KOPT-K1 (cell line): ENCODE measurements around the gene ANO7.

Experiments
- H3K27ac ChIP-seq: fragments of 200-600 bp; sonication (generic); 2 replicates; pipeline ENCODE4 v1.5.1; 2016; ENCODE audit warnings: antibody characterized with exemption, mild to moderate bottlenecking, low read depth, low read length; ENCODE audit not compliant: poor library complexity, severe bottlenecking
- H3K36me3 ChIP-seq: fragments of 200-600 bp; sonication (generic); 2 replicates; pipeline ENCODE4 v1.5.1; 2017; ENCODE audit warnings: antibody characterized with exemption, mild to moderate bottlenecking, low read length, moderate library complexity; ENCODE audit not compliant: insufficient read depth
- H3K9me3 ChIP-seq: fragments of 200-600 bp; sonication (generic); 2 replicates; pipeline ENCODE4 v1.5.1; 2017; ENCODE audit warnings: antibody characterized with exemption, low read length, mild to moderate bottlenecking; ENCODE audit not compliant: insufficient read depth, poor library complexity, severe bottlenecking

Gene ANO7

GRCh38 chr2:241150660-241151530 lies 37.6 kb upstream of the ANO7 start:
- H3K9me3 ChIP-seq = no peaks in the 10 kb centered on the region
- peaks cover 25% of the 10 kb centered on the region for H3K36me3 ChIP-seq
- peak overlapping the region; percentile 71 for H3K27ac ChIP-seq

GRCh38 chr2:241151934-241152660 lies 36.4 kb upstream of the ANO7 start:
- Histone ChIP-seq H3K9me3 (no peaks in the 10 kb centered on the region), H3K27ac (no peak overlapping the region), H3K36me3 (peaks cover 34% of the 10 kb centered on the region)

- H3K27ac ChIP-seq = no peak overlapping the region
- peaks cover 49% of the 10 kb centered on the region for H3K36me3 ChIP-seq
- H3K9me3 ChIP-seq = no peaks in the 10 kb centered on the region
These were observed 34.9 kb upstream of the ANO7 start for GRCh38 chr2:241153616-241154015.

- H3K27ac ChIP-seq = no peak overlapping the region
- H3K36me3 ChIP-seq = peaks cover 62% of the 10 kb centered on the region
- no peaks in the 10 kb centered on the region for H3K9me3 ChIP-seq
These were observed 33.6 kb upstream of the ANO7 start for GRCh38 chr2:241154915-241155314.

- Histone ChIP-seq H3K9me3 (no peaks in the 10 kb centered on the region), H3K27ac (no peak overlapping the region), H3K36me3 (peaks cover 70% of the 10 kb centered on the region)
These were observed 32.5 kb upstream of the ANO7 start for GRCh38 chr2:241155936-241156335.

- no peaks in the 10 kb centered on the region for H3K9me3 ChIP-seq
- H3K27ac ChIP-seq = no peak overlapping the region
- peaks cover 79% of the 10 kb centered on the region for H3K36me3 ChIP-seq
These were observed 31.5 kb upstream of the ANO7 start for GRCh38 chr2:241156971-241157441.

- Histone ChIP-seq H3K36me3 (peaks cover 82% of the 10 kb centered on the region), H3K9me3 (no peaks in the 10 kb centered on the region), H3K27ac (no peak overlapping the region)
These were observed 30.5 kb upstream of the ANO7 start for GRCh38 chr2:241157841-241158545.

GRCh38 chr2:241158546-241158900 lies 30.0 kb upstream of the ANO7 start:
- no peaks in the 10 kb centered on the region for H3K9me3 ChIP-seq
- H3K27ac ChIP-seq = no peak overlapping the region
- peaks cover 82% of the 10 kb centered on the region for H3K36me3 ChIP-seq

- Histone ChIP-seq H3K27ac (no peak overlapping the region), H3K36me3 (peaks cover 82% of the 10 kb centered on the region), H3K9me3 (no peaks in the 10 kb centered on the region)
These were observed 29.4 kb upstream of the ANO7 start for GRCh38 chr2:241159116-241159515.

GRCh38 chr2:241160318-241160717 lies 28.2 kb upstream of the ANO7 start:
- H3K9me3 ChIP-seq = no peaks in the 10 kb centered on the region
- H3K27ac ChIP-seq = no peak overlapping the region
- H3K36me3 ChIP-seq = peaks cover 84% of the 10 kb centered on the region

- Histone ChIP-seq H3K9me3 (no peaks in the 10 kb centered on the region), H3K27ac (no peak overlapping the region), H3K36me3 (peaks cover 90% of the 10 kb centered on the region)
These were observed 26.7 kb upstream of the ANO7 start for GRCh38 chr2:241161646-241162281.

- Histone ChIP-seq H3K36me3 (peaks cover 90% of the 10 kb centered on the region), H3K27ac (no peak overlapping the region), H3K9me3 (no peaks in the 10 kb centered on the region)
These were observed 24.8 kb upstream of the ANO7 start for GRCh38 chr2:241163601-241164118.

- H3K9me3 ChIP-seq = peaks cover 19% of the 10 kb centered on the region
- no peak overlapping the region for H3K27ac ChIP-seq
- peaks cover 91% of the 10 kb centered on the region for H3K36me3 ChIP-seq
These were observed 20.1 kb upstream of the ANO7 start for GRCh38 chr2:241168366-241168765.

GRCh38 chr2:241173557-241173956 lies 14.9 kb upstream of the ANO7 start:
- no peak overlapping the region for H3K27ac ChIP-seq
- H3K9me3 ChIP-seq = peaks cover 19% of the 10 kb centered on the region
- H3K36me3 ChIP-seq = peaks cover 86% of the 10 kb centered on the region
